HUES48 (cell line): Measurements from ENCODE around the gene ZNF738.
"Not testable (repeated sequence)": the region's sequence is repeated elsewhere in the genome, so short reads cannot be mapped to it uniquely, and the experiment has no call there.

Experiments used
- H3K27ac ChIP-seq: one replicate; pipeline ENCODE4 v1.7.0; 2013; ENCODE audit warnings: low read depth, low read length, inconsistent platforms
- H3K27me3 ChIP-seq: 2 replicates; pipeline ENCODE4 v1.6.1; 2013; ENCODE audit warnings: mild to moderate bottlenecking, low read length; ENCODE audit not compliant: control insufficient read depth, insufficient read depth
- H3K36me3 ChIP-seq: 2 replicates; pipeline ENCODE4 v1.6.1; 2013; ENCODE audit warnings: low read length; ENCODE audit not compliant: control insufficient read depth, insufficient read depth
- H3K4me1 ChIP-seq: 2 replicates; pipeline ENCODE4 v1.6.1; 2013; ENCODE audit warnings: mild to moderate bottlenecking, low read length; ENCODE audit not compliant: control insufficient read depth, insufficient read depth
- H3K4me3 ChIP-seq: 2 replicates; pipeline ENCODE4 v1.5.1; 2013; ENCODE audit warnings: mild to moderate bottlenecking, low read depth, low read length
- H3K9ac ChIP-seq: 2 replicates; pipeline ENCODE4 v1.6.1; 2013; ENCODE audit warnings: mild to moderate bottlenecking, low read depth, low read length, moderate library complexity
- H3K9me3 ChIP-seq: 2 replicates; pipeline ENCODE4 v1.6.1; 2013; ENCODE audit warnings: low read length; ENCODE audit not compliant: control insufficient read depth, insufficient read depth

Gene ZNF738

DNA sequence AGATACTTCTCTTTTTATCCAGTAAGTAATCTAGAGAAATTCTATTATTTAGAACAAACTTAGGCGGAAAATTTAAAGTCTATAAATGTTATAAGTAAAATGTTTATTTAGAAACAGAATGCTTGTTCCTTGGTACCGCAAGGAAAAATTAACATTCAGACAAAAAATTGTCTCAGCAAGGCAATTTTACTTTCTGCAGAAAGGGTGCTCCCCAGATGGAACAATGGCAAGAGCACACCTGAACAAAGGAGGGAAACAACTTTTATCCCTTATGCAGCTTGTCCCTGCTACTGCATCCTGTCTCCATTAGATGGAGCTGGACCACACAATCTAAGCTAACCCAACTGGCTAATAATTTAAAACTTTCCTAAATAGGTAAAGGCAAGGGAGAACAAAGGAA, 23.1 kb upstream of the ZNF738 start:
- Histone ChIP-seq H3K9ac (no peak overlapping the region), H3K36me3 (no peaks in the 10 kb centered on the region), H3K27me3 (no peaks in the 10 kb centered on the region), H3K4me1 (no peaks in the 10 kb centered on the region), H3K4me3 (no peak overlapping the region; the same call in 1 of the 2 replicates), H3K9me3 (peaks cover 52% of the 10 kb centered on the region), H3K27ac (no peak overlapping the region)

DNA sequence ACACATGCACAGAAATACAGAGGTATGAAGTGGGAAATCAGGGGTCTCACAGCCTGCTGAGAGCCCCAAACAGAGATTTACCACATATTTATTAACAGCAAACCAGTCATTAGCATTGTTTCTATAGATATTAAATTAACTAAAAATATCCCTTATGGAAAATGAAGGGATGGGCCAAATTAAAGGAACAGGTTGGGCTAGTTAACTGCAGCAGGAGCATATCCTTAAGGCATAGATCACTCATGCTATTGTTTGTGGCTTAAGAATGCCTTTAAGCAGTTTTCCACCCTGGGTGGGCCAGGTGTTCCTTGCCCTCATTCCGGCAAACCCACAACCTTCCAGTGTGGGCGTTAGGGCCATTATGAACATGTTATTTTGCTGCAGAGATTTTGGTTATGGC, 14.0 kb upstream of the ZNF738 start:
- not testable (repeated sequence) for H3K27me3 ChIP-seq, H3K27ac ChIP-seq, H3K9ac ChIP-seq, H3K4me1 ChIP-seq, H3K4me3 ChIP-seq, H3K36me3 ChIP-seq
- peaks cover 15% of the 10 kb centered on the region for H3K9me3 ChIP-seq

DNA sequence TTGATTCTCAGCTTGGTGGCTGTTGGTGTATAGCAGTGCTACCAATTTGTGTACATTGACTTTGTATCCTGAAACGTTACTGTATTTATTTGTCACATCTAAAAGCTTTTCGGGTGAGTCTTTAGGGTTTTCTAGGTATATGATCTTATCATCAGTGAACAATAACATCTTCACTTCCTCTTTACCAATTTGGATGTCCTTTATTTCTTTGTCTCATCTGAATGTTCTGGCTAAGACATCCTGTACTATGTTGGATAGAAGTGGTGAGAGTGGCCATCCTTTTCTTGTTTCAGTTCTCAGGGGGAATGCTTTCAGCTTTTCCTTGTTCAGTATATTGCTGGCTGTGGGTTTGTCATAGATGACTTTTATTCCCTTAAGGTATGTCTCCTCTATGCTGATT, 6.0 kb upstream of the ZNF738 start:
- H3K27me3 ChIP-seq, result no peaks in the 10 kb centered on the region
- peaks cover 5% of the 10 kb centered on the region for H3K9me3 ChIP-seq
- H3K4me3 ChIP-seq, result no peak overlapping the region
- H3K36me3 ChIP-seq, result no peaks in the 10 kb centered on the region
- no peak overlapping the region for H3K9ac ChIP-seq
- no peaks in the 10 kb centered on the region for H3K4me1 ChIP-seq
- no peak overlapping the region for H3K27ac ChIP-seq

DNA sequence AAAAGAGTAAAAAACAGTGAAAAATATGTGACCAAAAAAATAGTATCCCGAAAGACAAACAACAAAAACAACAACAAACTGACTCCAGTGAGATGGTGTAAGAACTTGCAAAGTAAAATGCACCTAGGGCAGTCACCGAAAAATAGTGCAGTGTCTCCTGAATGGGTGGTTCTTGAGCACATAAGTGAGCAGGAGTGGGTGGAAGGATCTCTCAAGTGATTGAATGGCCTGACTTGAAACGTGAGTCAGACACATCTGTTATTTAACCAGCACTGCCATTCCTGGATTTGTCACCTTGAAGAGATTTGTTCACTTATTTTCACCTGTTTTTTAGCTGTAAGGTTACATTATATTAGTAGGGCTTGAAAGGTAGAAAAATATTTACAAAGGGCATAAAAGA, 3.5 kb downstream of the ZNF738 start:
- no peaks in the 10 kb centered on the region for H3K4me1 ChIP-seq
- H3K27ac ChIP-seq, result no peak overlapping the region
- H3K9ac ChIP-seq, result no peak overlapping the region
- H3K4me3 ChIP-seq, result no peak overlapping the region
- no peaks in the 10 kb centered on the region for H3K9me3 ChIP-seq
- peaks cover 67% of the 10 kb centered on the region for H3K36me3 ChIP-seq
- H3K27me3 ChIP-seq, result no peaks in the 10 kb centered on the region

DNA sequence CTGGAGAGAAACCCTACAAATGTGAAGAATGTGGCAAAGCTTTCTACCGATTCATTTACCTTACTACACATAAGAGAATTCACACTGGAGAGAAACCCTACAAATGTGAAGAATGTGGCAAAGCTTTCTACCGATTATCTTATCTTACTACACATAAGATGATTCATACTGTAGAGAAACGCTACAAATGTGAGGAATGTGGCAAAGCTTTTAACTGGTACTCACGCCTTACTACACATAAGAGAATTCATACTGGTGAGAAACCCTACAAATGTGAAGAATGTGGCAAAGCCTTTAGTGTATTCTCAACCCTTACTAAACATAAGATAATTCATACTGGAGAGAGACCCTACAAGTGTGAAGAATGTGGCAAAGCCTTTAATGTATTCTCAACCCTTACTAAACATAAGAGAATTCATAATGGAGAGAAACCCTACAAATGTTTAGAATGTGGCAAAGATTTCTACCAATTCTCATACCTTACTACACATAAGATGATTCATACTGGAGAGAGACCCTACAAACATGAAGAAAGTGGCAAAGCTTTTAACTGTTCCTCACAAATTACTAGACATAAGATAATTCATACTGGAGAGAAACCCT, 25.3 kb downstream of the ZNF738 start:
- Histone ChIP-seq H3K4me1 (no peaks in the 10 kb centered on the region), H3K36me3 (peaks cover 36% of the 10 kb centered on the region), H3K27me3 (no peaks in the 10 kb centered on the region), H3K9ac (no peak overlapping the region), H3K4me3 (no peak overlapping the region; the same call in 1 of the 2 replicates), H3K27ac (no peak overlapping the region), H3K9me3 (peaks cover 88% of the 10 kb centered on the region)

DNA sequence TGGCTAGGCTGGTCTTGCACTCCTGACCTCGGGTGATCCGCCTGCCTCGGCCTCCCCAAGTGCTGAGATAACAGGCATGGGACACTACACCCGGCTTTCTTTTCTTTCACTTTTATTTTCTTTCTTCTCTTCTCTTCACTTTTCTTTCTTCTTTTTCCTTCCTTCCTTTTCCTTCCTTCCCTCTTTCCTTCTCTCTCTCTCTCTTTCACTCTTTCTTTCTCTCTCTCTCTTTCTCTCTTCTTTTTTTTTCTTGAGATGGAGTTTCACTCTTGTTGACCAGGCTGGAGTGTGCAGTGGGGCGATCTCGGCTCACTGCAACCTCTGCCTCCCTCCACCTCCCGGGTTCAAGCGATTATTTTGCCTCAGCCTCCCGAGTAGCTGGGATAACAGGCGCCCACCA, 37.3 kb downstream of the ZNF738 start:
- no peak overlapping the region for H3K27ac ChIP-seq
- H3K36me3 ChIP-seq, result peaks cover 12% of the 10 kb centered on the region
- peaks cover 5% of the 10 kb centered on the region for H3K9me3 ChIP-seq
- H3K27me3 ChIP-seq, result no peaks in the 10 kb centered on the region
- H3K9ac ChIP-seq, result no peak overlapping the region
- H3K4me1 ChIP-seq, result peaks cover 4% of the 10 kb centered on the region; the same call in 1 of the 2 replicates
- no peak overlapping the region for H3K4me3 ChIP-seq

DNA sequence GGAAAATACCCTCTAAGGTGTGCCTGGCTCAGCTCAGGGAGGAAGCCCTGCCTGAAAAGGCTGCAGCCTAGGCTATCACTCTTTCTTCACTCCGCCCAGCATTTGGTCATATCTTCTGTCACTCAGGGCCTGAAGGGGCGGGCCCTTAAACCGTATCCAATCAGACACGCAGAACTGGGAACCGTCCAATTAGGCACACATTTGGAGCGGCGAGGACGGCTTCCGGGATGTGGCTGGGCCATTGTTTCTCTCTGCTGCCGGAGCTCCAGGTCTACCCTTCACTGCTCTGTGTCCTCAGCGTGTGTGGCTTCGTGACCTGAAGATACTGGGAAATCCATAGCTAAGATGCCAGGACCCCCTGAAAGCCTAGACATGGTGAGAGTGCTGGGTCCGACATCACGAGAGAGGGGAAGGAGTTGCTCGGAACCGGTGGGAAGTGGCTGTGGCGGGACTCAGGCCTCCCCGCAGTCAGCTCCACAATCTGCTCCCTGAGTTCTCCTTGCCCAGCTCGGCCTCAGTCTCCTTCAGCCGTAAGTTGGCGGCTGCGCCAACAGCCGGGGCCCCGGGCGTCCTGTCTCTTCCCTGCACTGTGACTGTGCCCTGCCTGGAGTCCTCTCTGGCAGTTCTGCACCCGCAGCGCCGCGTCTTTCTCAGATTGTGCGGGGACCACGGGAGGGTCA, 38.2 kb downstream of the ZNF738 start, which contains the start of gene ZNF493:
Gene ZNF493, plus strand, starts transcription at position 241 of the 680 bp plus-strand sequence. Its CDS starts 105 bp downstream, at position 346.
- H3K27ac ChIP-seq, result peak within 1 kb of the TSS; percentile 76
- H3K36me3 ChIP-seq, result peaks cover 12% of the 10 kb centered on the region
- H3K9ac ChIP-seq, result peak within 1 kb of the TSS; percentile 78
- H3K4me3 ChIP-seq, result peak within 1 kb of the TSS; percentile 82
- H3K27me3 ChIP-seq, result no peaks in the 10 kb centered on the region
- peaks cover 4% of the 10 kb centered on the region; the same call in 1 of the 2 replicates for H3K4me1 ChIP-seq
- H3K9me3 ChIP-seq, result peaks cover 5% of the 10 kb centered on the region

DNA sequence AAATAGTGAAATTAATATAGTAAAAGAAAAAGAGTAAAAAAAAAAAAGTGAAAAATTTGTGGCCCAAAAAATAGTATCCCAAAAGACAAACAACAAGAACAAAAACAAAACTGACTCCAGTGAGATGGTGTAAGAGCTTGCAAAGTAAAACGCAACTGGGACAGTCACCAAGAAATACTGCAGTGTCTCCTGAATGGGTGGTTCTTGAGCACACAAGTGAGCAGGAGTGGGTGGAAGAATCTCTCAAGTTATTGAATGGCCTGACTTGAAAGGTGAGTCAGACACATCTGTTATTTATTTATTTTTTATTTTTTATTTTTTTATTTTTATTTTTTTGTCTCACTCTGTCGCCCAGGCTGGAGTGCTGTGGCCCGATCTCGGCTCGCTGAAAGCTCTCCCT, 40.1 kb downstream of the ZNF738 start:
- H3K27me3 ChIP-seq, result no peaks in the 10 kb centered on the region
- peaks cover 22% of the 10 kb centered on the region for H3K36me3 ChIP-seq
- H3K9me3 ChIP-seq, result no peaks in the 10 kb centered on the region; the same call in 1 of the 2 replicates
- no peak overlapping the region for H3K9ac ChIP-seq
- no peak overlapping the region for H3K27ac ChIP-seq
- peaks cover 4% of the 10 kb centered on the region; the same call in 1 of the 2 replicates for H3K4me1 ChIP-seq
- H3K4me3 ChIP-seq, result no peak overlapping the region

DNA sequence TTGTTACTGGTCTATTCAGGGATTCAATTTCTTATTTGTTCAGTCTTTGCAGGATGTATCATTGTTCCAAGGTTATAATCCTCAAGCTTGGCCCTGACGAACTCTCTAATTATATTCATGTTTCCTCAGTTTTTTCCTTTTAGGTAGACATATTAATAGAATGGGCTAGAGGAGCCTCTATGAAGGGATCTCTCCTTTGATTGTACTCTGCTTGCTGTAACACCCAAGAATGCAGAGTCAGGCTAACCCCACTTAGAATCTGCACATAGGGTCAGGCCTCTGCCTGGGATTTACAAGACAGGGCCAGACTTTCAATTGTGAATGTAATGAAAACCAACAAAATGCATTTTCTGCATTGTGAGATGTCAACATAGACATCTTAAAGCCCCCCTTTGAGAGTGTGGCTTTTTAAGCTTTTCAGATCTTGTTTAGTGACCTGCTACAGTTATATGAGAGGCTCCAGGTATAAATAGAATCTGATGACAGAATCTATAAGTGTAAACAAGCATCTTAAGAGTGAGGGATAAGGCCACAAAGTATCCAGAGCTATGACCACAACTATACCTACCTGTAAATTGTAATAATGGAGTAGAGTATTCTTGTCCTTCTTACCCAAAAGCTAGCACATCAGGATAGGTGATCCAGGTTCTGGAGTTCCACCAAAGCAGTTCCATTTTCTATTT, 43.6 kb downstream of the ZNF738 start:
- Histone ChIP-seq H3K9me3 (no peaks in the 10 kb centered on the region; the same call in 1 of the 2 replicates), H3K36me3 (peaks cover 49% of the 10 kb centered on the region)

DNA sequence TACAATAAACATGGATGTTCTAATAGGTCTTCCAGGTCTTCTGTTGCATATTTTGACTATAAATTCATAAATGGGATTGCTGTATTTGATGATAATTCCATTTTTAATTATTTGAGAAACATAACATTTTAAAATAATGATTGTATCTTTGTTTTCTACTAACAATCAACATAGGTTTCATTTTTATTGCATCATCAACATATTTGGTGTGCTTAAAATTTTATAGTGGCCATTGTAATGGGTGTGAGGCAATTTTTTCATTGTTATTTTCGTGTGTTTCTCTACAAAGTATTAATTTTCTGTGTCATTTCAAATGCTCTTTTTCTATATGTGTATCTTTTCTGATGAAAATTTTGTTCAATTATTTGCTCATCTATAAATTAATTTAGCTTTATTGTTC, 51.4 kb downstream of the ZNF738 start:
- H3K27me3 ChIP-seq, result no peaks in the 10 kb centered on the region
- H3K9ac ChIP-seq, result no peak overlapping the region
- H3K4me3 ChIP-seq, result no peak overlapping the region
- peaks cover 76% of the 10 kb centered on the region for H3K36me3 ChIP-seq
- peaks cover 26% of the 10 kb centered on the region for H3K9me3 ChIP-seq
- H3K4me1 ChIP-seq, result no peaks in the 10 kb centered on the region
- H3K27ac ChIP-seq, result no peak overlapping the region

More for the DNA sequence above, 43.6 kb downstream of the ZNF738 start:
- Histone ChIP-seq H3K27ac (no peak overlapping the region), H3K4me1 (peaks cover 4% of the 10 kb centered on the region; the same call in 1 of the 2 replicates), H3K27me3 (no peaks in the 10 kb centered on the region), H3K9ac (no peak overlapping the region), H3K4me3 (no peak overlapping the region)

DNA sequence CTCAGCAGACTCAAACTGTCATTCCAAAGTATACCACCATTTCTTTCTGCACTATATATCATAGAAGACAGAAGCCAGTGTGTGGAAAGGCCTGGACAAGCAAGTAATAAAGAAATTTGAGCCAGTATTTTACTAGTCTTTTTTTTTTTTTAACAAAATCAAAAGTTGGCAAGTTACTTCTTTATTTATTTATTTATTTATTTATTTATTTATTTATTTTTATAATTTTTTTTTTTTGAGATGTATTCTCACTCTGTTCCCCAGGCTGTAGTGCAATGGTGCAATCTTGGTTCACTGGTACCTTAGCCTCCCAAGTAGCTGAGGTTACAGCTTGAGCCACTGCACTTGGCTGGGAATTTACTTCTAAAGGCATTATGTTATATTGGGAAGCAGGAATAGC, 63.4 kb downstream of the ZNF738 start:
- H3K4me3 ChIP-seq, result no peak overlapping the region
- H3K27me3 ChIP-seq, result no peaks in the 10 kb centered on the region
- H3K36me3 ChIP-seq, result peaks cover 12% of the 10 kb centered on the region; the same call in 1 of the 2 replicates
- no peak overlapping the region for H3K27ac ChIP-seq
- no peak overlapping the region for H3K9ac ChIP-seq
- peaks cover 77% of the 10 kb centered on the region for H3K9me3 ChIP-seq
- H3K4me1 ChIP-seq, result no peaks in the 10 kb centered on the region
